A549 (cell line): ENCODE results near the gene RASL10B. TPM values are rescaled to one million over a fixed set of nuclear protein-coding genes. Genes with fewer than 3 reads are reported as not detected.
A peak's percentile ranks its signal among the peaks of the same experiment; 100 is the strongest.

Experiments
- ATAC-seq, 2 experiments: fragments of 200-7000 bp in 1 of 2; fragments of >200 bp in 1 of 2; cut with Nextera tagmentation in 1 of 2; cut with Tn5 transposase in 1 of 2; 3 replicates each; pipeline versions ENCODE4 v1.8.0 to v1.9.1; 2018 to 2020; ENCODE audit warnings: mild to moderate bottlenecking in 1 of 2, moderate library complexity in 1 of 2
- CTCF ChIA-PET: fragments of 300-600 bp; sonication (Branson Sonifier 250); formaldehyde crosslinking; extraction: SDS; loops from one replicate; lab custom pipeline; 2021; ENCODE audit warnings: antibody characterized with exemption, inconsistent platforms; lab: Yijun Ruan, JAX
- POLR2A ChIA-PET: fragments of 350-600 bp; formaldehyde crosslinking; extraction: SDS; loops from one replicate; lab custom pipeline; 2021; ENCODE audit warnings: antibody characterized with exemption, inconsistent platforms; lab: Yijun Ruan, JAX
- DNase-seq, 2 experiments: peaks; one replicate each; pipeline versions ENCODE4 v3.0.0 to v3.0.0-alpha.2; 2011 to 2016; ENCODE audit warnings: low read depth in 1 of 2, low spot score in 1 of 2
- FAIRE-seq: peaks from 2 replicates; lab custom pipeline; 2011; peaks lifted over from hg19 to GRCh38; lab: Jason Lieb, UNC
- H3K27ac ChIP-seq, 2 experiments: fragments of >200 bp; sonication (Bioruptor Twin); formaldehyde crosslinking; 3 replicates each; pipeline ENCODE4 v1.5.1; 2016 to 2017
- H3K4me1 ChIP-seq: fragments of >200 bp; sonication (Bioruptor Twin); formaldehyde crosslinking; 3 replicates; pipeline ENCODE4 v1.6.1; 2016
- H3K4me2 ChIP-seq: fragments of >200 bp; sonication (Bioruptor Twin); formaldehyde crosslinking; 3 replicates; pipeline ENCODE4 v1.6.1; 2016
- H3K4me3 ChIP-seq: fragments of >200 bp; sonication (Bioruptor Twin); formaldehyde crosslinking; 3 replicates; pipeline ENCODE4 v1.5.1; 2016
- H3K9me3 ChIP-seq: fragments of >200 bp; sonication (Bioruptor Twin); formaldehyde crosslinking; 3 replicates; pipeline ENCODE4 v1.6.1; 2016
- BCL3 ChIP-seq: fragments of >200 bp; sonication (Bioruptor Twin); formaldehyde crosslinking; IDR thresholded peaks from 3 replicates; pipeline ENCODE4 v1.6.1; 2016
- BHLHE40 ChIP-seq: IDR thresholded peaks from 2 replicates; pipeline ENCODE4 v1.6.1; 2012; ENCODE audit warnings: low read depth, low read length, inconsistent platforms
- CEBPB ChIP-seq, 2 experiments: fragments of >200 bp in 1 of 2; sonication (Bioruptor Twin) in 1 of 2; formaldehyde crosslinking in 1 of 2; IDR thresholded peaks; 2 replicates each; pipeline ENCODE4 v1.6.1; 2012 to 2016
- CHD2 ChIP-seq: fragments of 150-350 bp; IDR thresholded peaks from 2 replicates; pipeline ENCODE4 v1.6.1; 2014; ENCODE audit warnings: low read length; ENCODE audit not compliant: partially characterized antibody
- CHD4 ChIP-seq: fragments of 200-600 bp; sonication (generic); IDR thresholded peaks from 2 replicates; pipeline ENCODE4 v1.6.1; 2016; ENCODE audit warnings: antibody characterized with exemption, mild to moderate bottlenecking, borderline replicate concordance
- E2F6 ChIP-seq: IDR thresholded peaks from 2 replicates; pipeline ENCODE4 v1.6.1; 2012; ENCODE audit warnings: low read depth, borderline replicate concordance
- EHF ChIP-seq: fragments of 250-450 bp; sonication (Bioruptor Pico); IDR thresholded peaks from 2 replicates; pipeline ENCODE4 v1.5.0; 2020; ENCODE audit warnings: mild to moderate bottlenecking
- EHMT2 ChIP-seq: fragments of 200-600 bp; sonication (generic); IDR thresholded peaks from 2 replicates; pipeline ENCODE4 v1.6.1; 2016; ENCODE audit warnings: antibody characterized with exemption, low read depth, mild to moderate bottlenecking, moderate library complexity
- ESRRA ChIP-seq: fragments of 150-350 bp; IDR thresholded peaks from 2 replicates; pipeline ENCODE4 v1.6.1; 2014; ENCODE audit warnings: mild to moderate bottlenecking, low read length, borderline replicate concordance
- FOSB ChIP-seq: fragments of 250-450 bp; sonication (Bioruptor Pico); IDR thresholded peaks from 2 replicates; pipeline ENCODE4 v1.5.0; 2020; ENCODE audit warnings: mild to moderate bottlenecking, moderate library complexity
- FOSL2 ChIP-seq, 2 experiments: fragments of 450-650 bp in 1 of 2; fragments of >200 bp in 1 of 2; sonication (Bioruptor Twin) in 1 of 2; formaldehyde crosslinking; IDR thresholded peaks; 2 replicates each; pipeline versions ENCODE4 v1.5.0 to v1.6.1; 2016 to 2020; ENCODE audit warnings: mild to moderate bottlenecking in 1 of 2, moderate library complexity in 1 of 2
- GATA3 ChIP-seq: IDR thresholded peaks from 2 replicates; pipeline ENCODE4 v1.6.1; 2012; ENCODE audit warnings: borderline replicate concordance
- HDAC2 ChIP-seq: fragments of 200-600 bp; sonication (generic); IDR thresholded peaks from 2 replicates; pipeline ENCODE4 v1.6.1; 2016
- HOXB13 ChIP-seq: fragments of 250-450 bp; sonication (Bioruptor Pico); IDR thresholded peaks from 2 replicates; pipeline ENCODE4 v1.5.0; 2020; ENCODE audit warnings: low read depth, mild to moderate bottlenecking, moderate library complexity
- JUN ChIP-seq, 2 experiments: fragments of >200 bp; sonication (Bioruptor Twin); formaldehyde crosslinking; IDR thresholded peaks; 2 replicates in 1 of 2; 3 replicates in 1 of 2; pipeline ENCODE4 v1.6.1; 2016 to 2017
- JUNB ChIP-seq: fragments of >200 bp; sonication (Bioruptor Twin); formaldehyde crosslinking; IDR thresholded peaks from 2 replicates; pipeline ENCODE4 v1.6.1; 2016
- MAFK ChIP-seq: fragments of 450-650 bp; IDR thresholded peaks from 2 replicates; pipeline ENCODE4 v1.6.1; 2014; ENCODE audit not compliant: partially characterized antibody
- MAZ ChIP-seq: fragments of 150-350 bp; IDR thresholded peaks from 2 replicates; pipeline ENCODE4 v1.6.1; 2014; ENCODE audit warnings: antibody characterized with exemption, low read depth, low read length, borderline replicate concordance
- NFE2L2 ChIP-seq: fragments of 150-350 bp; conservative IDR thresholded peaks from 2 replicates; pipeline ENCODE4 v1.6.1; 2014; ENCODE audit warnings: low read length
- NPAS2 ChIP-seq: fragments of 250-450 bp; sonication (Bioruptor Pico); IDR thresholded peaks from 2 replicates; pipeline ENCODE4 v1.8.0; 2022; ENCODE audit warnings: mild to moderate bottlenecking, moderate library complexity, borderline replicate concordance
- PHF8 ChIP-seq: fragments of 200-600 bp; sonication (generic); IDR thresholded peaks from 2 replicates; pipeline ENCODE4 v1.6.1; 2016; ENCODE audit warnings: low read depth, mild to moderate bottlenecking, antibody characterized with exemption, moderate library complexity, borderline replicate concordance
- POLR2AphosphoS2 ChIP-seq: conservative IDR thresholded peaks from 2 replicates; pipeline ENCODE4 v1.6.1; 2012; ENCODE audit warnings: low read length, improper control_type of control experiment, inconsistent platforms
- RAD21 ChIP-seq, 2 experiments: fragments of >200 bp in 1 of 2; sonication (Bioruptor Twin) in 1 of 2; formaldehyde crosslinking in 1 of 2; IDR thresholded peaks in 1 of 2; conservative IDR thresholded peaks in 1 of 2; 2 replicates in 1 of 2; 3 replicates in 1 of 2; pipeline ENCODE4 v1.6.1; 2012 to 2018; ENCODE audit warnings: inconsistent platforms in 1 of 2
- RARB ChIP-seq: fragments of 250-450 bp; sonication (Bioruptor Pico); IDR thresholded peaks from 2 replicates; pipeline ENCODE4 v1.8.0; 2021; ENCODE audit warnings: mild to moderate bottlenecking, moderate library complexity
- RFX5 ChIP-seq: fragments of 450-650 bp; IDR thresholded peaks from 2 replicates; pipeline ENCODE4 v1.7.1; 2014; ENCODE audit warnings: antibody characterized with exemption, mild to moderate bottlenecking, moderate library complexity
- SREBF2 ChIP-seq: fragments of 450-650 bp; IDR thresholded peaks from 2 replicates; pipeline ENCODE4 v1.6.1; 2014; ENCODE audit warnings: mild to moderate bottlenecking, moderate library complexity
- TP53 ChIP-seq: fragments of 250-450 bp; sonication (Bioruptor Pico); IDR thresholded peaks from 2 replicates; pipeline ENCODE4 v1.5.0; 2021; ENCODE audit warnings: mild to moderate bottlenecking, moderate library complexity
- ZNF302 ChIP-seq: fragments of 250-450 bp; sonication (Bioruptor Pico); IDR thresholded peaks from 2 replicates; pipeline ENCODE4 v1.9.0; 2021; ENCODE audit warnings: inconsistent platforms, mild to moderate bottlenecking, moderate library complexity
- ZSCAN20 ChIP-seq: fragments of 250-450 bp; sonication (Bioruptor Pico); IDR thresholded peaks from 2 replicates; pipeline ENCODE4 v1.8.0; 2022; ENCODE audit warnings: mild to moderate bottlenecking, moderate library complexity
- WGBS: methylation state at CpG from one replicate; pipeline ENCODE4 v1.1.6; 2017; ENCODE audit errors: missing lambda C conversion rate; 5-methylcytosine and 5-hydroxymethylcytosine counted together
- polyA plus RNA-seq, 4 experiments: library from polyadenylated mRNA; depleted of rRNA in 3 of 4; stranded (reverse); fragments of >200 nt; fragmentation: RNase III in 1 of 4; extraction: RNeasy Plus Mini Kit Qiagen cat#74134 plus additional on column Dnase treatment in 1 of 4; gene quantifications; 2 replicates in 3 of 4; 3 replicates in 1 of 4; pipeline ENCODE4 v1.2.3, GENCODE V29; 2011 to 2017
- TF ChIP-seq, protein P1 (sequence below): fragments of 150-350 bp; IDR thresholded peaks from 2 replicates; pipeline ENCODE4 v1.6.1; 2014; ENCODE audit warnings: low read depth, mild to moderate bottlenecking, low read length
- TF ChIP-seq, protein P2 (sequence below): IDR thresholded peaks from 2 replicates; pipeline ENCODE4 v1.6.1; 2012
- TF ChIP-seq, protein P3 (sequence below): fragments of 450-650 bp; IDR thresholded peaks from 2 replicates; pipeline ENCODE4 v1.6.1; 2014; ENCODE audit warnings: antibody characterized with exemption

RASL10B gene
- polyA plus RNA-seq, 2 of the 4 experiments (the other 2 are of a cell fraction), result 0.05 to 0.26 TPM

DNA sequence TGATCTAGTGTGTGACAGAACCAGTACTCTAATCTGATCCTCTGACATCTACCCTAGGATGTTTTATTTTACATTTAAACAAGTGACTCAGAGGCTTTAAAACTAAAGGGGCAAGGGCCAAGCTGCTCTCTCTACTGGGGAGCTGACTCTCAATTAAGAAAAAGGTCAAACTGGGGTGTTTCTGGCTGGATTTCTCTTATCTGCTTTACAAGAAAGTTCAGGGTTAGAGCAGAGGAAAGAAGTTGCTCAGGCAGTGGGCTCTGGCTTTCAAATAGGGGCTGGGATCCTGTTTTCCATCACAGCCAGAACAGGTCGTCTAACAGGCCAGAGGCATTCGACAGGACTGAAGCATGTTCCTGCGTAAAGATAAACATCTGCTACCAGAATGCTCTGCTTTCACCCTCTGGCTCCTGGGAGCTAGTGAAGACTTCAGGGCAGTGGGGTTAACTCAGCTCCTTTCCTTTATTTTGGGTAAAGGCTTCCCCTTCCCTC is 55.5 kb downstream of the RASL10B start (continued):
- no peak for TF ChIP-seq BCL3
- TF ChIP-seq HOXB13 (CRISPR knock-in tag), result no peak; the same call in 1 of the 2 replicates
- TF ChIP-seq GATA3, result peak; percentile 42; the same call in 1 of the 2 replicates
- TF ChIP-seq EHMT2, result no peak
- TF ChIP-seq ZSCAN20, result no peak
- TF ChIP-seq MAZ, result no peak
- TF ChIP-seq ESRRA, result no peak

- Histone ChIP-seq H3K27ac (peak overlapping the region; percentile 83 to 93), H3K4me3 (no peak overlapping the region), H3K4me1 (peaks cover 68% of the 10 kb centered on the region), H3K9me3 (no peaks in the 10 kb centered on the region), H3K4me2 (peak overlapping the region; percentile 83)
- ATAC-seq (peak; percentile 90), FAIRE-seq (no peak), DNase-seq (peak; percentile 85 to 91)
- POLR2A ChIA-PET, result interaction anchor here (0.6 to 3.5 kb wide), 7 partner anchors 8 to 210 kb away, joined by 3 to 27 read pairs (median 5); partner anchors contain the start of genes PEX12 and TAF15
- WGBS, result 0% methylated on average over 2 of the region's 2 CpGs
- CTCF ChIA-PET, result interaction anchor here (0.6 to 43.9 kb wide), 6 partner anchors 9 to 177 kb away, joined by 3 to 2039 read pairs (median 10); partner anchors contain the start of genes C17orf50, GAS2L2, MMP28 and TAF15
- TF ChIP-seq NFE2L2 (no peak), E2F6 (no peak), EHF (CRISPR knock-in tag) (no peak), RFX5 (no peak), SREBF2 (no peak), FOSL2 (IDR thresholded peaks at IDR 0.05) (peak; percentile 54), FOSL2 (CRISPR knock-in tag; IDR thresholded peaks at IDR 0.05) (peak; percentile 83), JUN (IDR thresholded peaks at IDR 0.05) (0 out of 5 replicates have a peak, but pooled peaks of 1 of the 2 experiments have one; percentile 43), CEBPB (IDR thresholded peaks at IDR 0.05) (no peak; a peak in 1 of 4 replicates), NPAS2 (CRISPR knock-in tag) (no peak), MAFK (peak; percentile 81), BHLHE40 (no peak), ZSCAN20 (no peak), HDAC2 (no peak), FOSB (CRISPR knock-in tag) (no peak), JUNB (peak; percentile 60), RARB (CRISPR knock-in tag) (no peak), CHD2 (no peak), PHF8 (no peak), RAD21 (conservative IDR thresholded peaks at IDR 0.05 in 1 of 2, IDR thresholded peaks at IDR 0.05 in 1 of 2) (no peak), MAZ (no peak), CHD4 (no peak), BCL3 (0 out of 3 replicates have a peak, but pooled peaks have one; percentile 16), ZNF302 (CRISPR knock-in tag) (no peak), POLR2AphosphoS2 (no peak), TP53 (CRISPR knock-in tag) (no peak), GATA3 (no peak)
- TF ChIP-seq, protein P1, sequence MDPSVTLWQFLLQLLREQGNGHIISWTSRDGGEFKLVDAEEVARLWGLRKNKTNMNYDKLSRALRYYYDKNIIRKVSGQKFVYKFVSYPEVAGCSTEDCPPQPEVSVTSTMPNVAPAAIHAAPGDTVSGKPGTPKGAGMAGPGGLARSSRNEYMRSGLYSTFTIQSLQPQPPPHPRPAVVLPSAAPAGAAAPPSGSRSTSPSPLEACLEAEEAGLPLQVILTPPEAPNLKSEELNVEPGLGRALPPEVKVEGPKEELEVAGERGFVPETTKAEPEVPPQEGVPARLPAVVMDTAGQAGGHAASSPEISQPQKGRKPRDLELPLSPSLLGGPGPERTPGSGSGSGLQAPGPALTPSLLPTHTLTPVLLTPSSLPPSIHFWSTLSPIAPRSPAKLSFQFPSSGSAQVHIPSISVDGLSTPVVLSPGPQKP, result no peak
- TF ChIP-seq, protein P2, sequence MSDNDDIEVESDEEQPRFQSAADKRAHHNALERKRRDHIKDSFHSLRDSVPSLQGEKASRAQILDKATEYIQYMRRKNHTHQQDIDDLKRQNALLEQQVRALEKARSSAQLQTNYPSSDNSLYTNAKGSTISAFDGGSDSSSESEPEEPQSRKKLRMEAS, result peak; percentile 66
- TF ChIP-seq, protein P3, sequence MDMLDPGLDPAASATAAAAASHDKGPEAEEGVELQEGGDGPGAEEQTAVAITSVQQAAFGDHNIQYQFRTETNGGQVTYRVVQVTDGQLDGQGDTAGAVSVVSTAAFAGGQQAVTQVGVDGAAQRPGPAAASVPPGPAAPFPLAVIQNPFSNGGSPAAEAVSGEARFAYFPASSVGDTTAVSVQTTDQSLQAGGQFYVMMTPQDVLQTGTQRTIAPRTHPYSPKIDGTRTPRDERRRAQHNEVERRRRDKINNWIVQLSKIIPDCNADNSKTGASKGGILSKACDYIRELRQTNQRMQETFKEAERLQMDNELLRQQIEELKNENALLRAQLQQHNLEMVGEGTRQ, result no peak
Observed at GRCh38 chr17:35788477-35789368, 57.3 kb downstream of the RASL10B start.
